ENCODE results near the gene ATG13. TPM values are rescaled to one million over a fixed set of nuclear protein-coding genes. Genes with fewer than 3 reads are reported as not detected.

ATG13 gene
- total RNA-seq, 1 donor from 2014 or later, result 36.9 TPM

DNA sequence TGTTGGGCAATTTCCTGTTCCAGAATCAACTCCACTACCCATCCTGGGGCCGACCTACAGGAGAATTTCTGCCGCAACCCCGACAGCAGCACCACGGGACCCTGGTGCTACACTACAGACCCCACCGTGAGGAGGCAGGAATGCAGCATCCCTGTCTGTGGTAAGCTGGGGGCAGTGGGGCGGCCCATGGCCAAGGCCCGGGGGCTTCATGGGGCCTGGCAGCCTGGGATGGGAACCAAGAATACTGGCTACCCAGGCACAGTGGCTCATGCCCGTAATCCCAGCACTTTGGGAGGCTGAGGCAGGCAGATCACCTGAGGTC, 106.0 kb downstream of the ATG13 start:
- TF ChIP-seq, protein P1, sequence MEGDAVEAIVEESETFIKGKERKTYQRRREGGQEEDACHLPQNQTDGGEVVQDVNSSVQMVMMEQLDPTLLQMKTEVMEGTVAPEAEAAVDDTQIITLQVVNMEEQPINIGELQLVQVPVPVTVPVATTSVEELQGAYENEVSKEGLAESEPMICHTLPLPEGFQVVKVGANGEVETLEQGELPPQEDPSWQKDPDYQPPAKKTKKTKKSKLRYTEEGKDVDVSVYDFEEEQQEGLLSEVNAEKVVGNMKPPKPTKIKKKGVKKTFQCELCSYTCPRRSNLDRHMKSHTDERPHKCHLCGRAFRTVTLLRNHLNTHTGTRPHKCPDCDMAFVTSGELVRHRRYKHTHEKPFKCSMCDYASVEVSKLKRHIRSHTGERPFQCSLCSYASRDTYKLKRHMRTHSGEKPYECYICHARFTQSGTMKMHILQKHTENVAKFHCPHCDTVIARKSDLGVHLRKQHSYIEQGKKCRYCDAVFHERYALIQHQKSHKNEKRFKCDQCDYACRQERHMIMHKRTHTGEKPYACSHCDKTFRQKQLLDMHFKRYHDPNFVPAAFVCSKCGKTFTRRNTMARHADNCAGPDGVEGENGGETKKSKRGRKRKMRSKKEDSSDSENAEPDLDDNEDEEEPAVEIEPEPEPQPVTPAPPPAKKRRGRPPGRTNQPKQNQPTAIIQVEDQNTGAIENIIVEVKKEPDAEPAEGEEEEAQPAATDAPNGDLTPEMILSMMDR (IDR thresholded peaks at IDR 0.05; ENCODE audit: insufficient read depth, low read length, severe bottlenecking), result no peak
- no peaks in the 10 kb centered on the region for H3K36me3 ChIP-seq (ENCODE audit: control insufficient read depth, insufficient read depth, low read length)
- FAIRE-seq (no peak), DNase-seq (ENCODE audit: low read depth) (no peak)
- no peak overlapping the region for H3K4me3 ChIP-seq (ENCODE audit: low read depth, low read length)
- no peaks in the 10 kb centered on the region for H3K27me3 ChIP-seq (ENCODE audit: control insufficient read depth, insufficient read depth, low read length)

DNA sequence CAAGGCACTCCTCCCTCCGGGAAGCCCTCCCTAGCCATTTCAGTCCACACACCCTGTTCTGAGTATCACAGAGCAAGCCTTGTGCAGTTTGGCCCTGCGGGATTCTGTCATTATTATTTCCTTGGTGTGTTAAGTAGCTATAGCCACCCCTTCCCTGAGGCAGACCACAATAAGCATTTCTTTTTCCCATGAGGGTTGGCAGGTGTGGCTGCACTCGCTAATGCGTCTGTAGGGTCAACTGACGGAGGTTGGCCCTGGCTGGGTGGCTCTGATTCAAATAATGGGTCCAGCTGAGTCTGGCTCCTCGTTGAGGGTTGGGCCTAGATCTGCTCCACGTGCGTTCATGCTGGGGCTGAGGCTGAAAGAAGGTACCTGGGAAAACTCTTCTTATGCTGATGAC, 106.7 kb downstream of the ATG13 start:
- H3K36me3 ChIP-seq (ENCODE audit: control insufficient read depth, insufficient read depth, low read length), result no peaks in the 10 kb centered on the region
- no peak for FAIRE-seq
- TF ChIP-seq, protein P1 (IDR thresholded peaks at IDR 0.05; ENCODE audit: insufficient read depth, low read length, severe bottlenecking), result no peak
- H3K4me3 ChIP-seq (ENCODE audit: low read depth, low read length), result no peak overlapping the region
- no peak for DNase-seq (ENCODE audit: low read depth)
- no peaks in the 10 kb centered on the region for H3K27me3 ChIP-seq (ENCODE audit: control insufficient read depth, insufficient read depth, low read length)

Other genes with a start within 250 kb of the ATG13 start
- gene MDK, start 235.9 kb upstream of the ATG13 start, total RNA-seq, result 10.2 and 11.6 TPM in 2 replicates
- gene CHRM4, start 225.8 kb upstream of the ATG13 start, total RNA-seq, result not detected in 2 replicates
- 11.3 and 14.3 TPM in 2 replicates for gene AMBRA1, start 23.5 kb upstream of the ATG13 start, total RNA-seq
- 8.4 and 10.4 TPM in 2 replicates for gene HARBI1, start 326 bp upstream of the ATG13 start, total RNA-seq
- 15.5 and 19.6 TPM in 2 replicates for gene ARHGAP1, start 83.1 kb downstream of the ATG13 start, total RNA-seq
- 7.6 and 8.2 TPM in 2 replicates for gene ZNF408, start 83.5 kb downstream of the ATG13 start, total RNA-seq
- 0.26 and 0.38 TPM in 2 replicates for gene F2, start 101.7 kb downstream of the ATG13 start, total RNA-seq
- gene CKAP5, start 228.7 kb downstream of the ATG13 start, total RNA-seq, result 41.6 and 51.8 TPM in 2 replicates